B cell (primary cell): ENCODE measurements around the gene GINS3. TPM values are rescaled to one million over a fixed set of nuclear protein-coding genes. Genes with fewer than 3 reads are reported as not detected.

Source experiments
- ATAC-seq: fragments of 200-7000 bp; cut with Tn5 transposase; one replicate; pipeline ENCODE4 v1.10.0; 2021; ENCODE audit warnings: low read depth, mild to moderate bottlenecking, moderate number of reproducible peaks, moderate library complexity
- CTCF ChIA-PET: fragments of 350-600 bp; sonication (Branson Sonifier 250); formaldehyde crosslinking; loops from one replicate; lab custom pipeline; 2021; ENCODE audit warnings: antibody characterized with exemption, inconsistent platforms; lab: Charles Lee
- POLR2A ChIA-PET: fragments of 350-600 bp; sonication (Branson Sonifier 250); formaldehyde crosslinking; loops from one replicate; lab custom pipeline; 2021; ENCODE audit warnings: antibody characterized with exemption; lab: Charles Lee
- DNase-seq: peaks from one replicate; pipeline ENCODE4 v3.0.0; 2013
- H2AFZ ChIP-seq: 2 replicates; pipeline ENCODE4 v1.6.1; 2012; ENCODE audit warnings: mild to moderate bottlenecking, low read depth, low read length; ENCODE audit not compliant: insufficient read depth, poor library complexity, severe bottlenecking
- H3K27ac ChIP-seq, 2 donors: 1 replicate in 1 of 2; 2 replicates in 1 of 2; pipeline ENCODE4 v1.5.1; 2012 to 2013; ENCODE audit warnings: low read length in 2 of 2, mild to moderate bottlenecking in 2 of 2, moderate library complexity in 1 of 2
- H3K27me3 ChIP-seq, 4 experiments: fragments of 200-600 bp in 1 of 4; sonication (generic) in 1 of 4; replicated peaks in 1 of 4; 1 replicate in 2 of 4; 2 replicates in 2 of 4; pipeline versions ENCODE4 v1.6.1 to v1.7.0; 2013 to 2016; ENCODE audit warnings: low read length in 3 of 4, mild to moderate bottlenecking in 2 of 4, mixed read lengths in 1 of 4, moderate library complexity in 1 of 4; ENCODE audit not compliant: insufficient read depth in 4 of 4, control insufficient read depth in 3 of 4; ENCODE audit errors: control extremely low read depth in 1 of 4
- H3K36me3 ChIP-seq, 2 experiments: replicated peaks in 1 of 2; 1 replicate in 1 of 2; 2 replicates in 1 of 2; pipeline versions ENCODE4 v1.6.1 to v1.7.1; 2013; ENCODE audit warnings: low read length in 1 of 2; ENCODE audit not compliant: insufficient read depth in 2 of 2, control insufficient read depth in 1 of 2; ENCODE audit errors: control extremely low read depth in 1 of 2, extremely low read depth in 1 of 2
- H3K4me1 ChIP-seq, 2 donors: fragments of 200-600 bp in 1 of 2; sonication (generic) in 1 of 2; 1 replicate in 1 of 2; 2 replicates in 1 of 2; pipeline versions ENCODE4 v1.5.1 to v1.6.1; 2013 to 2017; ENCODE audit warnings: low read length in 2 of 2; ENCODE audit not compliant: control insufficient read depth in 2 of 2, insufficient read depth in 2 of 2
- H3K4me2 ChIP-seq: replicated peaks from 2 replicates; pipeline ENCODE3; 2012; ENCODE audit warnings: mild to moderate bottlenecking, low read depth, low read length; ENCODE audit not compliant: poor library complexity, severe bottlenecking
- H3K4me3 ChIP-seq, 5 experiments: fragments of 200-600 bp in 1 of 5; sonication (generic) in 1 of 5; 1 replicate in 3 of 5; 2 replicates in 2 of 5; pipeline versions ENCODE4 v1.5.1 to v1.7.0; 2011 to 2016; ENCODE audit warnings: low read length in 4 of 5, mild to moderate bottlenecking in 4 of 5, low read depth in 2 of 5, control low read depth in 1 of 5, moderate library complexity in 1 of 5; ENCODE audit not compliant: insufficient read depth in 1 of 5; ENCODE audit errors: control extremely low read depth in 1 of 5, extremely low read depth in 1 of 5
- H3K79me2 ChIP-seq: fragments of 200-600 bp; sonication (generic); one replicate; pipeline ENCODE4 v1.6.0; 2016; ENCODE audit warnings: low read length; ENCODE audit not compliant: control insufficient read depth, insufficient read depth
- H3K9ac ChIP-seq: fragments of 200-600 bp; sonication (generic); 2 replicates; pipeline ENCODE4 v1.6.1; 2017; ENCODE audit warnings: mild to moderate bottlenecking, low read length, moderate library complexity
- H3K9me3 ChIP-seq, 3 donors: one replicate each; pipeline versions ENCODE4 v1.6.1 to v1.7.1; 2013; ENCODE audit warnings: low read length in 2 of 3; ENCODE audit not compliant: control insufficient read depth in 2 of 3, insufficient read depth in 1 of 3; ENCODE audit errors: control extremely low read depth in 1 of 3
- H4K20me1 ChIP-seq: 2 replicates; pipeline ENCODE4 v1.6.0; 2012; ENCODE audit warnings: mild to moderate bottlenecking, low read length; ENCODE audit not compliant: insufficient read depth, control insufficient read depth, poor library complexity, severe bottlenecking
- H3K27ac Mint-ChIP-seq: one replicate; pipeline ENCODE4 v1.8.0; 2021; ENCODE audit warnings: mixed read lengths
- H3K27me3 Mint-ChIP-seq: one replicate; pipeline ENCODE4 v1.8.0; 2021; ENCODE audit warnings: mixed read lengths
- H3K4me1 Mint-ChIP-seq: one replicate; pipeline ENCODE4 v1.8.0; 2021; ENCODE audit warnings: mixed read lengths
- H3K4me3 Mint-ChIP-seq: one replicate; pipeline ENCODE4 v1.8.0; 2021; ENCODE audit warnings: mixed read lengths
- H3K9me3 Mint-ChIP-seq: one replicate; pipeline ENCODE4 v1.8.0; 2022; ENCODE audit warnings: mixed read lengths; ENCODE audit not compliant: insufficient read depth
- EZH2 ChIP-seq: IDR thresholded peaks from 2 replicates; pipeline ENCODE4 v1.6.1; 2012; ENCODE audit warnings: borderline replicate concordance, low read depth, mild to moderate bottlenecking, moderate library complexity, low read length; ENCODE audit not compliant: insufficient read depth, poor library complexity, severe bottlenecking
- WGBS: methylation state at CpG from one replicate; pipeline ENCODE4 v1.1.5; 2013; ENCODE audit warnings: missing lambda C conversion rate; ENCODE audit not compliant: insufficient coverage; 5-methylcytosine and 5-hydroxymethylcytosine counted together
- intact Hi-C: fragments of 100-400 bp; cut with micrococcal nuclease; formaldehyde crosslinking; loops from one replicate; pipeline ENCODE4 v1.10.0; 2022
- polyA plus RNA-seq: library from polyadenylated mRNA; depleted of rRNA; stranded (reverse); fragments of >200 nt; gene quantifications from 2 replicates; pipeline ENCODE4 v1.2.3, GENCODE V29; 2012
- total RNA-seq, 2 donors: library from RNA; stranded (reverse); fragments of 120-200 nt in 1 of 2; gene quantifications; 1 replicate in 1 of 2; 2 replicates in 1 of 2; pipeline versions ENCODE4 v1.2.3 to v1.2.4, GENCODE V29; 2013 to 2022
- TF ChIP-seq, protein P1 (sequence below): fragments of 200-600 bp; IDR thresholded peaks from one replicate; pipeline ENCODE4 v1.8.0; 2022; ENCODE audit warnings: antibody characterized with exemption, mild to moderate bottlenecking

GINS3 gene
- total and polyA plus RNA-seq, 2 donors (not counting 1 experiment from before 2014, with no cell fraction given) = 1.1 to 2.3 TPM

DNA sequence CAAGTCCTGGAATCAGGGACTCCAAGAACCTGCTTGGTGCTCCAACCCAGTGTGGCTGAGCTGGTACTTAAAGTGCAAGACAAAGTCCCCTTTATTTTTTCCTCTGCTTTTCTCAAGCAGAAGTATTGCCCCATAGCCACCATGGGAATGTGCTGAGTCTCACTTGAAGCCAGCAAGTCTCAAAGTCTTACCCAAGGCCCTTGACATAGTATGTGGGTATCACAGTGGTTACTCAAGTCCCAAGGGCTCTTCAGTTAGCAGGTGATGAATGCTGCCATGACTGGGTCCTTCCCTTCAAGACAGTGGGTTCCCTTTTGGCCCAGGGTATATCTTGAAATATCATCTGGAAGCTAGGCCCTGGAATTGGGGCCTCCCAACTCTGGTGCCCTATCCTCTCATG is 30.5 kb upstream of the GINS3 start:
- H3K4me1 Mint-ChIP-seq = no peaks in the 10 kb centered on the region
- Histone ChIP-seq H3K4me3 (no peak overlapping the region), H3K9ac (no peak overlapping the region), H3K4me1 (no peaks in the 10 kb centered on the region), H3K79me2 (no peaks in the 10 kb centered on the region), H3K36me3 (no peaks in the 10 kb centered on the region), H3K27me3 (peaks cover 0 to 12% (median 0%) of the 10 kb centered on the region in 4 experiments), H2AFZ (no peak overlapping the region), H3K9me3 (peaks cover 8 to 21% (median 10%) of the 10 kb centered on the region in 3 donors), H3K27ac (no peak overlapping the region), H3K4me2 (no peak overlapping the region), H4K20me1 (no peaks in the 10 kb centered on the region)
- ChIA-PET CTCF (interaction anchor here (0.7 kb wide), 1 partner anchor 24 kb away, joined by 3 read pairs; no protein-coding TSS in a partner anchor), POLR2A (no interaction called here)
- peaks cover 12% of the 10 kb centered on the region for H3K9me3 Mint-ChIP-seq
- TF ChIP-seq, protein P1, sequence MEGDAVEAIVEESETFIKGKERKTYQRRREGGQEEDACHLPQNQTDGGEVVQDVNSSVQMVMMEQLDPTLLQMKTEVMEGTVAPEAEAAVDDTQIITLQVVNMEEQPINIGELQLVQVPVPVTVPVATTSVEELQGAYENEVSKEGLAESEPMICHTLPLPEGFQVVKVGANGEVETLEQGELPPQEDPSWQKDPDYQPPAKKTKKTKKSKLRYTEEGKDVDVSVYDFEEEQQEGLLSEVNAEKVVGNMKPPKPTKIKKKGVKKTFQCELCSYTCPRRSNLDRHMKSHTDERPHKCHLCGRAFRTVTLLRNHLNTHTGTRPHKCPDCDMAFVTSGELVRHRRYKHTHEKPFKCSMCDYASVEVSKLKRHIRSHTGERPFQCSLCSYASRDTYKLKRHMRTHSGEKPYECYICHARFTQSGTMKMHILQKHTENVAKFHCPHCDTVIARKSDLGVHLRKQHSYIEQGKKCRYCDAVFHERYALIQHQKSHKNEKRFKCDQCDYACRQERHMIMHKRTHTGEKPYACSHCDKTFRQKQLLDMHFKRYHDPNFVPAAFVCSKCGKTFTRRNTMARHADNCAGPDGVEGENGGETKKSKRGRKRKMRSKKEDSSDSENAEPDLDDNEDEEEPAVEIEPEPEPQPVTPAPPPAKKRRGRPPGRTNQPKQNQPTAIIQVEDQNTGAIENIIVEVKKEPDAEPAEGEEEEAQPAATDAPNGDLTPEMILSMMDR = no peak
- TF ChIP-seq EZH2 = no peak
- peaks cover 37% of the 10 kb centered on the region for H3K27me3 Mint-ChIP-seq
- H3K4me3 Mint-ChIP-seq = no peak overlapping the region
- no peak overlapping the region for H3K27ac Mint-ChIP-seq
- intact Hi-C loops = no loop called here
- ATAC-seq (no peak), DNase-seq (no peak)

DNA sequence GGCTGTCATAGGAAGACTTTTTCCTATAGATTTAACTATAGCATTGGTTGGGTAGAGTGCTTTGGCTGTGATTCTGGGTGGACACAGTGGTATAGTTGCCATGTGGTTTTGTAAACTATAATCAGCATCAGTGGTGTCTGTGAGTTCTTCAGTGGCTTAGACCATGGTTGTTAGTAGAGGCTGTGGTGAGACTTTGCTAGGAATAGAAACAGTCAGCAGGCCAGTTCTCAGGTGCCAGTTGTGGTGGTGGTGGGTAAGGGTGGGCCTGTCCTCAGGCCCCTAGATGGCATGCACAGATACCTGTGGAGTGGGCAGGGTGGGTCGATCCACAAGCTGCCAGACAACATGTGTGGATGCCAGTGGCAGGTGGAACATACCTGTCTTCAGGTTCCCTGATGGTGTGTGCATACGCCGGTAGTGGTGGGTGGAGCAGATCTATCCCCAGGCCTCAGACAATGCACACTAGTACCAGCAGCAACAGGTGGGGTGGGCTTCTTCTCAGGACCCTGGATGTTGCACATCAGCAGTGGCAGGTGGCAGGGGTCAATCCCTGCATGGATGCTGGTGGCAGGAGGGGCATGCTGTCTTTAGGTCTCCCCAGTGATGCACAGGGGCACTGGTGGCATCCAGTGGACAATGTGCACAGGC is 28.4 kb upstream of the GINS3 start:
- Mint-ChIP-seq H3K9me3 (peaks cover 10% of the 10 kb centered on the region), H3K4me1 (no peaks in the 10 kb centered on the region), H3K4me3 (no peak overlapping the region), H3K27me3 (peaks cover 39% of the 10 kb centered on the region), H3K27ac (no peak overlapping the region)
- POLR2A ChIA-PET = no interaction called here
- no peak overlapping the region for H3K4me3 ChIP-seq
- no peaks in the 10 kb centered on the region for H4K20me1 ChIP-seq
- no peak for ATAC-seq
- no peaks in the 10 kb centered on the region for H3K4me1 ChIP-seq
- H3K79me2 ChIP-seq = no peaks in the 10 kb centered on the region
- intact Hi-C loops = no loop called here
- no peak overlapping the region for H2AFZ ChIP-seq
- H3K27me3 ChIP-seq = peaks cover 0 to 19% (median under 1%) of the 10 kb centered on the region in 4 experiments
- no peak for DNase-seq
- no peaks in the 10 kb centered on the region for H3K36me3 ChIP-seq
- CTCF ChIA-PET = no interaction called here
- no peak for TF ChIP-seq EZH2
- TF ChIP-seq, protein P1 = no peak
- peaks cover 8 to 21% (median 10%) of the 10 kb centered on the region in 3 donors for H3K9me3 ChIP-seq
- no peak overlapping the region for H3K9ac ChIP-seq
- H3K27ac ChIP-seq = no peak overlapping the region
- WGBS = 93% methylated on average over 3 of the region's 3 CpGs
- no peak overlapping the region for H3K4me2 ChIP-seq
